Activated CD8-positive, alpha-beta memory T cell treated with anti-CD3 and anti-CD28 coated beads, Interleukin-2, amount 50 U/mL, for 48 hours (primary cell): Measurements from ENCODE around the gene GNS.
"Not testable (repeated sequence)": the region's sequence is repeated elsewhere in the genome, so short reads cannot be mapped to it uniquely, and the experiment has no call there.

Experiments used
- DNase-seq: peaks from one replicate; pipeline ENCODE4 v3.0.0-alpha.2; 2020

GNS gene

DNA sequence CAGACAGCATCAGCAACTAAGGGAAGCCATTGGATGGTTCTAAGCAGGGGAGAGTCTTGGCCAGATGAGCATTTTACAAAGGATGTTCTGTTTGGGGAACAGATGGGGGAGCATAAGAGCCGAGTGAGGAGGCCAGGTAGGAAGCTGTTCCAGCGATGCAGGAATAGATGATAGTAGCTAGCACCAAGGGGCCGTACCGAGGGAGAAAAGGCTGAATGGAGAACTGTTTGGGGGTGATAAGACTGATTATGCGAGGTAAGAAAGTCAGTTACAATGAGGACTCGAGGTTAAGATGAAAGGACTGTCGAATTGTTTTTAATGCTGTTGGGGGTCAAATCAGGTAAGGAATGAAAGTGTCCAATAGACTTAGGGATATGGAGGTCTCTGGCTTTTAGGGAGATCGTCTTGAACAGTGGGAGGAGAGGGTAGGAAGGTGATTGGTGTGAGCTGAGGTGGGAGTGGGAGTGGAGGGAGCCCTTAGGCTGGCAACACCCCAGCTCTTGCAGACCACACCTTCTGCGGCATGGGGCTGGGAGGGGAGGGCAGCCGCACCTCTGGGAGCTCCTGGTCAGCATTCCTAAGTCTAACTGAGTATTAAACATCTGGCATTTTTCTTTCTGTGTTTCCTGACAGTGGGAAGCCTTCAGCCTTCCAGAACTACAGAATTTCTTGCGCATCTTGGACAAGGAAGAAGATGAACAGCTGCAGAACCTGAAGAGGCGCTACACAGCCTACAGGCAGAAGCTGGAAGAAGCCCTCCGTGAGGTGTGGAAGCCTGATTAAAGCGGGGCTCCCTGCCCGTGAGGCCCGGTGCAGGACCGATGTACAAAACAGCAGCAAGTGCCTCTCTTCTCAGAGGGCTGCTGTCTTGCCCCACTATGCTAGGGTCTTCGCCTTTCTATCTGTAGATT, 64.8 kb downstream of the GNS start:
- DNase-seq: no peak

GRCh38 chr12:64691795-64692583, 67.2 kb downstream of the GNS start:
- DNase-seq: no peak

GRCh38 chr12:64691227-64691794, 67.9 kb downstream of the GNS start:
- DNase-seq: no peak

GRCh38 chr12:64690236-64690635, 69.0 kb downstream of the GNS start:
- DNase-seq: not testable (repeated sequence)

GRCh38 chr12:64688715-64689114, 70.5 kb downstream of the GNS start:
- no peak for DNase-seq

DNA sequence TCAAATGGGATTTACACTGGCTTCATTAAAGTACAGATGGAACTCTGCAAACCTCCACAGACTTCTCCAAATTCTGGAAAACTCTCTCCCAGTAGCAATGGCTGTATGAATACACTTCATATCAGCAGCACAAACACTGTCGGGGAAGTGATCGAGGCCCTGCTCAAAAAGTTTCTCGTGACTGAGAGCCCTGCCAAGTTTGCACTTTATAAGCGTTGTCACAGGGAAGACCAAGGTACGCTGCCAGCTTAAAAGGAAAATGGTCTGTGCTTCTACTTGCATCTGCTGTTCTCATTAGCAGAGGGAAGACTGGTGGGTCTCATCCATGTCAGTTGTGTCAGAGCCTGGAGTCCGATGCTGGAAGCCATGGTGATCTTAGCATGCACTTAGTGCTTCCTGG, 71.0 kb downstream of the GNS start:
- DNase-seq: no peak

DNA sequence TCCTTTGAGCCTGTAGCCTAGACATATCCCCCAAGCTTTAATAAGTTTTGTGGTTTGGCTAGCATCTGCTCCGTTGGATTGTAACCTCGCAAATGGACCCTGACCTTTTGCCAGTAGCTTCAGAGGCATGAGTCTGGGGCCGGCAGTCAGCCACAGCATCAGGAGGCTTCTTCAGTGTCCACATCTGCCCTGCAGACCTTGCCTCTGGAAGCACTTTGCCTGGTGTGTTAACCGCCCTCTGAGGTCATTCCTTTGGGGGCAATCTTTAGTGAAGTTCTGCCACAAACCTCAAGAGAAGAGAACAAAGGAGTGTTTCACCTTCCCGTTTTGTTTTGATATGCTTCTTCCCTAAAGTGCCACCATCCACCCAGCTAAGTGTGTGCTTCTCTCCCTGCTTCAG, 71.4 kb downstream of the GNS start:
- no peak for DNase-seq

DNA sequence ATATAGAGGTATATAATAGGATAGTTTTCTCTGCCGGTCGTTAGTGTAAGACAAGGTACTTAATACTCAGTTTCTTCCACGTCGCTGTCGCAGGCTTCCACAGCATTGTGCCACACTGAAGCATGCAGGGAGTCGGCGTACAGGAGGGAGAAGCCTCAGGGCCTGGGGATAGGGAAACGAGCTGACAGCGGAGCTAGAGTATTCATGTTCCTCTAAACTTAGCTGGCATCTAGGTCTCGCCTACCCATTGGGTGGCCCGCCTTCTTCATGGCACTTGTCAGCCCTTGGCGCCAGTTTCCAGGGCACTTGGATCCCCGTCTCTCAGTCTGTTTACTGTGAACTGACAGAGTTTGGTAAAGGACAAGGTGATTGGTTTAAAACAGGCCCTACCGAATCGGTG, 73.6 kb downstream of the GNS start:
- no peak for DNase-seq

GRCh38 chr12:64685050-64685449, 74.2 kb downstream of the GNS start:
- no peak for DNase-seq

DNA sequence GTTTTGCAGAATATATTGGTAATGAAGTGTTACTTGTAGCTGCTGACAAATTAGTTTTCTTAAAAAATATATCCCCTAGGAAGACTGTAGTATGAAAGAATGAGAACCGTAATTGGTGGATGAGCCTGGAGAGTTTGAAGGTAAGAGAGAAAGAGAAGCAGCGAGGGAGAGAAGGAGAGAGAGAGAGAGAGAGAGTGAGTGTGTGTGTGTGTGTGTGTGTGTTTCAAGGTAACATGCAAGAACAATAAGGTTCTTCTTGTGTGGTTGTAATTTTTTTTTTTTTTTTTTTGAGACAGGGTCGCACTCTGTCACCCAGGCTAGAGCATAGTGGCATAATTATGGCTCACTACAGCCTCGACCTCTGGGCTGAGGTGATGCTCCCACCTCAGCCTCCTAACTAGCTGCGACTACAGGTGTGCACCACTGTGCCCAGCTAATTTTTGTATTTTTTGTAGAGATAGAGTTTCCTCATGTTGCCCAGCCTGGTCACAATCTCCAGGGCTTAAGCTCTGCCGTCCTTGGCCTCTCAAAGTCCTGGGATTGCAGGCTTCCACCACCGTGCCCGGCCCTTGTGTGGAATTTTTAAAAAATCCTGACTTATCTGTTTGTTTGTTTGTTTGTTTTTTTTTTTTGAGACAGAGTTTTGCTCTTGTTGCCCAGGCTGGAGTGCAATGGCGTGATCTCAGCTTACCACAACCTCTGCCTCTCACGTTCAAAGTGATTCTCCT, 75.2 kb downstream of the GNS start:
- no peak for DNase-seq

DNA sequence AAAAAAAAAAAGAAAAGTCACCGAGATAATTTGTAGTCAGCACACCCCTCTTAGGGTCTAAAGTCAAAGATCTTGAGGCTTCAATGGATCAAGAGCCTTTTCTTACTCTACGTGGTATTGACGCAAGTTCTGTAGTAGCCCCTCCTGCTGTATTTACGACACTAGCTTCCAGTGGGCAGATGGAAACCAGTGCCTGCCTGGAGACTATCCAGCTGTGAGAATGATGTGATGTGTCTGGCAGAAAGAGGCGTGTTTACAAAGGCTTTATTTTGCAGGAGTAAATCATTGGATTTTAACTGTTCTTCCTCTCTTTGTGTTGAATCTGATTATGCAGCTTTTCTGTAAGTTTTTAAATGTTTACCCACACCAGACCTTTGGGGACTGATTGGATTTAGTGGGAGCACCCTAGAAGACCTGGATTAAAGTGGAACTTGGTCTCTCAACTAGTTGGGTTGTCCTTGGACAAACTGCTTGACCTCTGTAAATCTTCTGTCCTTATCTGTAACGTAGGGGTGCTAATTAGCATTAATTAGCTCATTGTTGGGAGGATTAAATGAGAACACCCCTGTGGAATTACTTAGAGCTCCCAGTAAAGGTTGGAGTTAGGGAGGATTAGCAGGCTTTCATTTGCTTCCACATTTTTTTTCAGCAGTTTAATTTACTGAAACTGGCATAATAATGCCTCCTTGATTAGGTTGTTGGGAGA, 76.5 kb downstream of the GNS start:
- no peak for DNase-seq

- no peak for DNase-seq
These were observed 77.8 kb downstream of the GNS start for GRCh38 chr12:64681200-64682052.

- no peak for DNase-seq
These were observed 79.0 kb downstream of the GNS start for GRCh38 chr12:64680235-64680634.

- no peak for DNase-seq
These were observed 79.7 kb downstream of the GNS start for GRCh38 chr12:64679487-64680001.

DNA sequence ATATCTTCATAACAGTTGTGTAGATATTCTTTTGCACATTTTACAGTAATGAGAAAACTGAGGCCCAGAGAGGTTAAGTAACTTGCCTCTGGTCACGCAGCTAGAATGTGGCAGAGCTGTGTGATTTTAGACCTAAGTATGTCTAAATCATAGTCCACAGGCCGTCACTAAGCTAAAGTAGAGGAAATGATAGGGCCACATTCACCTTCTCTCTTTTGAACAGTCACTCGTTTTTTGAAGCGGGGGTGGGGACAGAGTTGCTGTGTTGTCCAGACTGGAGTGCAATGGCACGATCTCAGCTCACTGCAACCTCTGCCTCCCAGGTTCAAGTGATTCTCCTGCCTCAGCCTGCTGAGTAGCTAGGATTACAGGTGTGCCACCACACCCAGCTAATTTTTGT, 80.4 kb downstream of the GNS start:
- no peak for DNase-seq

DNA sequence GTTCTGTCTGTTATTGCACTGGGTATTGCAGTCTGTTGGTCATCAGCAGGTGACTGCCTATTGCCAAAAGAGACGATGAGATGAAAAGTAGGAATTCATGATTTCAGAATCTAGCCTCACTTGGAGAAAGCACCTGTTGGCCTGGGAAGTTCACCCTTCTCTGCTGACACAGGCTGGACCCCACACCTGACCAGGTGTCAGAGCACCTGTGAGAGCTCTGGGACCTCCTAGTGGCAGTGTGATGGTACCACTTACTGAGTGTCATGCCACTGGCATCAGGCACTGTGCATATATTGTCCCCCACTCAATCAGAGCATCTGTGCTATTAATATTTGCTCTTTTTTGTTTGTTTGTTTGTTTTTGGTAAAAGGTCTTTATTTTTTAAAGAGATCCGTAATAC, 81.0 kb downstream of the GNS start:
- no peak for DNase-seq

DNA sequence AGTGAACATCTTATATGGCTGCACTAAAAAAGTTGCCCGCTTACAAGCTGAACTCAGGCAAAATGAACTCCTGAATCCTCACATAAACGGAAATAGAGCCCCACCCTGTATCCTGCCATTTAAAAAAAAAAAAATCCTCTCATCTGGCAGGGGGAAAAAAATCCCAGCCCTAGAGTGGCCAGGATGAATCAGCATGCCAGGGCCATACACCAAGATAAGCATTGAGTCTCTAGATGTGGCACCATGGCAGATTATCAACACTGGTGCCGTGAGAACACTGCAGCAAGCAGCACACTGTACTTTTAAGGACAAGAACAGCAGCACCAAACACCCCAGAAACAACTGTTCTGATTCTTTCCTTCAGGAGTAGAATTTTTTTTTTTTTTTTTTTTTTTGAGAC, 83.4 kb downstream of the GNS start:
- DNase-seq: no peak

GRCh38 chr12:64674367-64674922, 84.8 kb downstream of the GNS start:
- DNase-seq: no peak

DNA sequence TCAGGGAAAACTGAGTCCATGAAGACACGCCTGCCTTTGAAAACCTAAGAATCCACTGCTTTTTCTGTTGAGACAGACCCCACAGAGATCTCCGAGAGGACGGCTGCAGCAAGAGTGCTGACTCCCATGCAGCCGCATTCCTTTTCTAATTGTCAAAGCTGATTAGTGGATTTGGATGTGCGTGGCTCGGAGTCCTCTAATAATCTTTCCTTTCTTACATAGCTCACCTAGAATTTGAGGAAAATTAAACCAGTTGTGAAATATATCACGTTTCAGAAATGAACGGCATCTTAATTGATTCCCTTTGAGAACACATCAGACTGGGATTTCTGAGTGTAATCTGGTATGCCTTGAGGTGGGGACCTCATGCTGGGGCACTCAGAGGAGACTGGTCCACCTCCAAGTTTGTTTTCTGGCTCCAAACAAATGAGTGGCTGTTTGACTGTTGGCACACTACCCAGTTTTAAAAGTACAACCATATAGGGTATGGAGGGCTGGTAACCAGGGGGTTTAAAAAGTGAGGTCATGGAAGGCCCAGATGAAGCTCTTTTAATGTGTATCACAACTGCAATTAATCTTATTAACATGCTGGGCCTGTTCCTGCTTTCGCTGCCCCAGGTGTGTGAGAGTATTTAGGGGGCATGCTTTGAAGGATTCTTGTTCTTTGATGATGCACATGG, 85.6 kb downstream of the GNS start:
- DNase-seq: no peak

- DNase-seq: no peak
These were observed 86.2 kb downstream of the GNS start for GRCh38 chr12:64672925-64673409.
